ENCODE measurements around the gene MYBPC1.
"Not testable (repeated sequence)": the region's sequence is repeated elsewhere in the genome, so short reads cannot be mapped to it uniquely, and the experiment has no call there.

MYBPC1 gene, protein sequence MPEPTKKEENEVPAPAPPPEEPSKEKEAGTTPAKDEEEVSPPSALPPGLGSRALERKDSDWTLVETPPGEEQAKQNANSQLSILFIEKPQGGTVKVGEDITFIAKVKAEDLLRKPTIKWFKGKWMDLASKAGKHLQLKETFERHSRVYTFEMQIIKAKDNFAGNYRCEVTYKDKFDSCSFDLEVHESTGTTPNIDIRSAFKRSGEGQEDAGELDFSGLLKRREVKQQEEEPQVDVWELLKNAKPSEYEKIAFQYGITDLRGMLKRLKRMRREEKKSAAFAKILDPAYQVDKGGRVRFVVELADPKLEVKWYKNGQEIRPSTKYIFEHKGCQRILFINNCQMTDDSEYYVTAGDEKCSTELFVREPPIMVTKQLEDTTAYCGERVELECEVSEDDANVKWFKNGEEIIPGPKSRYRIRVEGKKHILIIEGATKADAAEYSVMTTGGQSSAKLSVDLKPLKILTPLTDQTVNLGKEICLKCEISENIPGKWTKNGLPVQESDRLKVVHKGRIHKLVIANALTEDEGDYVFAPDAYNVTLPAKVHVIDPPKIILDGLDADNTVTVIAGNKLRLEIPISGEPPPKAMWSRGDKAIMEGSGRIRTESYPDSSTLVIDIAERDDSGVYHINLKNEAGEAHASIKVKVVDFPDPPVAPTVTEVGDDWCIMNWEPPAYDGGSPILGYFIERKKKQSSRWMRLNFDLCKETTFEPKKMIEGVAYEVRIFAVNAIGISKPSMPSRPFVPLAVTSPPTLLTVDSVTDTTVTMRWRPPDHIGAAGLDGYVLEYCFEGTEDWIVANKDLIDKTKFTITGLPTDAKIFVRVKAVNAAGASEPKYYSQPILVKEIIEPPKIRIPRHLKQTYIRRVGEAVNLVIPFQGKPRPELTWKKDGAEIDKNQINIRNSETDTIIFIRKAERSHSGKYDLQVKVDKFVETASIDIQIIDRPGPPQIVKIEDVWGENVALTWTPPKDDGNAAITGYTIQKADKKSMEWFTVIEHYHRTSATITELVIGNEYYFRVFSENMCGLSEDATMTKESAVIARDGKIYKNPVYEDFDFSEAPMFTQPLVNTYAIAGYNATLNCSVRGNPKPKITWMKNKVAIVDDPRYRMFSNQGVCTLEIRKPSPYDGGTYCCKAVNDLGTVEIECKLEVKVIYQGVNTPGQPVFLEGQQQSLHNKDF

DNA sequence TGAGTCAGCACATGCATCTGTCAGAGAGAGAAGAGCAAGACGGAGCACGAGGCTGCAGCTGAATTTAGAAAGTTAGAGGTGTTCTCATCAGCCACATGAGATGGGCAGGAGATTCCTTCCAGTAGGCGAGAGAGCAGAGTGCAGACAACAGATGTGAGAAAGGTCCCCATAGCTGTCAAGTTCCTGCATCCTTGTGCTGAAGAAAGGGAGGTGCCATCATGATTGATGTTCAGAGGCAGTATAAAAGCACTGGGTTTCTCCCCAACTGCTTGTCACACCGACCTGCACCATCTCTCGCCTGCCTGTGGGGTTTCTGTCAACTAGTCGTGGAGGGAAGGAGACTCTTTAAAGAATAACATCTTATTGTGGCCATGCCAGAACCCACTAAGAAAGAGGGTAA, at the start of gene MYBPC1:
TSS of gene MYBPC1 (plus strand) at position 272 of the 400 bp plus-strand sequence. CDS start at position 372, 100 bp downstream.
- Histone ChIP-seq H4K20me1 (ENCODE audit: insufficient read depth) (no peaks in the 10 kb centered on the region), H3K9ac (no peak within 1 kb of the TSS), H3K4me2 (no peak within 1 kb of the TSS), H3K27ac (no peak within 1 kb of the TSS), H2AFZ (ENCODE audit: low read depth) (no peak within 1 kb of the TSS), H3K36me3 (ENCODE audit: insufficient read depth) (no peaks in the 10 kb centered on the region), H3K4me3 (IDR thresholded peaks at IDR 0.05; ENCODE audit: insufficient read depth, low read depth, low read length) (no peak within 1 kb of the TSS), H3K4me1 (ENCODE audit: low read depth, poor library complexity, severe bottlenecking) (no peaks in the 10 kb centered on the region), H3K27me3 (ENCODE audit: insufficient read depth, low read depth) (no peaks in the 10 kb centered on the region), H3K79me2 (ENCODE audit: insufficient read depth, low read depth) (no peaks in the 10 kb centered on the region)
- TF ChIP-seq, protein P1, sequence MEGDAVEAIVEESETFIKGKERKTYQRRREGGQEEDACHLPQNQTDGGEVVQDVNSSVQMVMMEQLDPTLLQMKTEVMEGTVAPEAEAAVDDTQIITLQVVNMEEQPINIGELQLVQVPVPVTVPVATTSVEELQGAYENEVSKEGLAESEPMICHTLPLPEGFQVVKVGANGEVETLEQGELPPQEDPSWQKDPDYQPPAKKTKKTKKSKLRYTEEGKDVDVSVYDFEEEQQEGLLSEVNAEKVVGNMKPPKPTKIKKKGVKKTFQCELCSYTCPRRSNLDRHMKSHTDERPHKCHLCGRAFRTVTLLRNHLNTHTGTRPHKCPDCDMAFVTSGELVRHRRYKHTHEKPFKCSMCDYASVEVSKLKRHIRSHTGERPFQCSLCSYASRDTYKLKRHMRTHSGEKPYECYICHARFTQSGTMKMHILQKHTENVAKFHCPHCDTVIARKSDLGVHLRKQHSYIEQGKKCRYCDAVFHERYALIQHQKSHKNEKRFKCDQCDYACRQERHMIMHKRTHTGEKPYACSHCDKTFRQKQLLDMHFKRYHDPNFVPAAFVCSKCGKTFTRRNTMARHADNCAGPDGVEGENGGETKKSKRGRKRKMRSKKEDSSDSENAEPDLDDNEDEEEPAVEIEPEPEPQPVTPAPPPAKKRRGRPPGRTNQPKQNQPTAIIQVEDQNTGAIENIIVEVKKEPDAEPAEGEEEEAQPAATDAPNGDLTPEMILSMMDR (conservative IDR thresholded peaks at IDR 0.05; ENCODE audit: low read depth, low read length), result no peak

DNA sequence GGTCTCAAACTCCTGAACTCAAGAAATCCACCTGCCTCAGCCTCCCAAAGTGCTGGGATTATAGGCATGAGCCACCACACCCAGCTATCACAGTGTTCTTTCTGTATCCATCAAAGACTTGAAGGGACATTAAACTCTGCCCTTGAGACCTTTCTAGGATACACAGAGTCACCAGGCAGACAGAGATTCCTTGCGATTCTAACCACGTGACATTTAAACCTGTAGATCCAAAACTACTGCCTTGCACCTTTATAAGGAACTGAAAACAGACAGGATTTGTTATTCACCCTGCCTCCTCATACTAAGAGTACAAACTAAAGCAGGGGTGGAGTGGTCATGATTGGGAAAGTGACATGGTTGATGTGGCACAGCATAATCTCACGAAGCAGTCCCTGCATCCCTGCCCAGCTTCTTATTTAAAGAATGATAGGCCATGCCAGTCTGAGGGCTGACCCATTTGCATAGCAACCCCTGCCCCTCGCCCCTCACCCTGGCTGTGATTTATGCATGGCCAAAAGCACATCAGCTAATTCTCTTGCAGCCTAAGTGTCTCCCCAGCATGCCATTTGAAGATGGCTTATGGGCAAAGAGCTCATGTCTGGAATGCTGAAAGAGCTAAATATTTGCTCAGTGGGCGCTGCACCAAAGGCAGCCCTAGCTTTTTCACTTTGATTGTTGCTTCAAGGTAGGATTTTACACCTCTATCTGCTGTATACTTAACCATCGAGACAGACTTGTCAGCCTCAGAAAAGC, 43.2 kb upstream of the MYBPC1 start:
- Histone ChIP-seq H3K27me3 (ENCODE audit: insufficient read depth, low read depth) (no peaks in the 10 kb centered on the region), H2AFZ (ENCODE audit: low read depth) (no peak overlapping the region), H4K20me1 (ENCODE audit: insufficient read depth) (no peaks in the 10 kb centered on the region), H3K27ac (no peak overlapping the region), H3K9ac (no peak overlapping the region), H3K4me1 (ENCODE audit: low read depth, poor library complexity, severe bottlenecking) (no peaks in the 10 kb centered on the region), H3K4me2 (no peak overlapping the region), H3K4me3 (IDR thresholded peaks at IDR 0.05; ENCODE audit: insufficient read depth, low read depth, low read length) (no peak overlapping the region), H3K79me2 (ENCODE audit: insufficient read depth, low read depth) (no peaks in the 10 kb centered on the region), H3K36me3 (ENCODE audit: insufficient read depth) (no peaks in the 10 kb centered on the region)
- TF ChIP-seq, protein P1 (conservative IDR thresholded peaks at IDR 0.05; ENCODE audit: low read depth, low read length), result no peak

DNA sequence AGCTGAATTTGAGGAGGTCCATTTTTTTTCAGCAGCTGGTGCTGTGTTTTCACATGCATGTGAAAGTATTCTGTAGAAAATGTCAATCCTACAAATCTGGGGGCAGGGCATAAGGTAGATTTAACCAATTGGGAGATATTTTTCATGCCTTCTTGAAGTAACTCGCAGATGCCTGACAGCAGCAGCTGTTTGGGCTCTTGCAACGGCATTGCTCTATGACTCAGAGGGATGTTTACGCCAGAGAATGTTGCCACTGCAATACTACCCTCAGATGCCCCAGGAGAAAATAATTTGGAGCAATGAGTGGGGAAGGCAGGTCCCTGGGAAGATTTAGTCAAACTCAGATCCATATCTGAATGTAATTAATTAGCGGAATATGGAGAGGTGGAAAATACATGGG, 42.5 kb upstream of the MYBPC1 start:
- Histone ChIP-seq H3K4me3 (IDR thresholded peaks at IDR 0.05; ENCODE audit: insufficient read depth, low read depth, low read length) (no peak overlapping the region), H3K27me3 (ENCODE audit: insufficient read depth, low read depth) (no peaks in the 10 kb centered on the region), H2AFZ (ENCODE audit: low read depth) (no peak overlapping the region), H3K79me2 (ENCODE audit: insufficient read depth, low read depth) (no peaks in the 10 kb centered on the region), H3K4me1 (ENCODE audit: low read depth, poor library complexity, severe bottlenecking) (no peaks in the 10 kb centered on the region), H3K36me3 (ENCODE audit: insufficient read depth) (no peaks in the 10 kb centered on the region), H3K27ac (no peak overlapping the region), H4K20me1 (ENCODE audit: insufficient read depth) (no peaks in the 10 kb centered on the region), H3K9ac (no peak overlapping the region), H3K4me2 (no peak overlapping the region)
- TF ChIP-seq, protein P1 (conservative IDR thresholded peaks at IDR 0.05; ENCODE audit: low read depth, low read length), result no peak

DNA sequence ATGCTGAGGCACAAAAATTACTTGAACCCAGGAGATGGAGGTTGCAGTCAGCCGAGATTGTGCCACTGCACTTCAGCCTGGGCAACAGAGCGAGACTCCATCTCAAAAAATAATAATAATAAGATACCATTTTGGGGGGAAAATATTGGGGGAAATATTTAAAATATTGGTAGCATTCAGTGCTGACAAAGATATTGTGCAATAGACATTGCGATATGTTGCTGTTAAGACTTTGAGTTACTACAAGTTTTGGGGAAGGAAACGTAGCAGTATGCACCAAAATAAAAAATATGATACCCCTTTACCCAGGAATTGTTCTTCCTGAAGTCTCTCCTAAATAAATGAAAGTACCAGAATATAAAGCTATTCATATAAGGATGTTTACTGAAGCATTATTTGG, 37.7 kb upstream of the MYBPC1 start:
- Histone ChIP-seq H2AFZ (ENCODE audit: low read depth) (no peak overlapping the region), H3K4me3 (IDR thresholded peaks at IDR 0.05; ENCODE audit: insufficient read depth, low read depth, low read length) (no peak overlapping the region), H3K4me1 (ENCODE audit: low read depth, poor library complexity, severe bottlenecking) (no peaks in the 10 kb centered on the region), H3K4me2 (no peak overlapping the region), H3K27ac (no peak overlapping the region), H3K9ac (no peak overlapping the region), H3K79me2 (ENCODE audit: insufficient read depth, low read depth) (no peaks in the 10 kb centered on the region), H4K20me1 (ENCODE audit: insufficient read depth) (no peaks in the 10 kb centered on the region), H3K27me3 (ENCODE audit: insufficient read depth, low read depth) (no peaks in the 10 kb centered on the region), H3K36me3 (ENCODE audit: insufficient read depth) (no peaks in the 10 kb centered on the region)
- TF ChIP-seq, protein P1 (conservative IDR thresholded peaks at IDR 0.05; ENCODE audit: low read depth, low read length), result no peak

DNA sequence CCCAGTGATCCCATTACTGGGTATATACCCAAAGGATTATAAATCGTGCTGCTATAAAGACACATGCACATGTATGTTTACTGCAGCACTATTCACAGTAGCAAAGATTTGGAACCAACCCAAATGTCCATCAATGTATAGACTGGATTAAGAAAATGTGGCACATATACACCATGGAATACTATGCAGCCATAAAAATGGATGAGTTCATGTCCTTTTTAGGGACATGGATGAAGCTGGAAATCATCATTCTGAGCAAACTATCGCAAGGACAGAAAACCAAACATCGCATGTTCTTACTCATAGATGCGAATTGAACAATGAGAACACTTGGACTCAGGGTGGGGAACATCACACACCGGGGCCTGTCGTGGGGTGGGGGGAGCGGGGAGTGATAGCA, 36.0 kb upstream of the MYBPC1 start:
- not testable (repeated sequence) for H3K27ac ChIP-seq; H3K79me2 ChIP-seq (ENCODE audit: insufficient read depth, low read depth); H3K4me3 ChIP-seq (IDR thresholded peaks at IDR 0.05; ENCODE audit: insufficient read depth, low read depth, low read length); H4K20me1 ChIP-seq (ENCODE audit: insufficient read depth); H3K36me3 ChIP-seq (ENCODE audit: insufficient read depth); H3K9ac ChIP-seq; H3K27me3 ChIP-seq (ENCODE audit: insufficient read depth, low read depth); H3K4me2 ChIP-seq; H2AFZ ChIP-seq (ENCODE audit: low read depth); H3K4me1 ChIP-seq (ENCODE audit: low read depth, poor library complexity, severe bottlenecking)
